Glomerular endothelial cell (primary cell): ENCODE results near the gene MAL. TPM values are rescaled to one million over a fixed set of nuclear protein-coding genes. Genes with fewer than 3 reads are reported as not detected.

Source experiments
- DNase-seq: peaks from one replicate; pipeline ENCODE4 v3.0.0-alpha.2; 2011; ENCODE audit warnings: low read depth, low spot score; ENCODE audit errors: extremely low read depth
- total RNA-seq: library from RNA; depleted of rRNA; stranded (reverse); fragments of >200 nt; gene quantifications from 2 replicates; pipeline ENCODE4 v1.2.3, GENCODE V29; 2015

Gene MAL
- total RNA-seq, 1 donor from 2014 or later = not detected

GRCh38 chr2:95047629-95048510 is 22.4 kb downstream of the MAL start:
- DNase-seq = no peak

GRCh38 chr2:95048825-95049682 is 23.5 kb downstream of the MAL start:
- DNase-seq = no peak

DNA sequence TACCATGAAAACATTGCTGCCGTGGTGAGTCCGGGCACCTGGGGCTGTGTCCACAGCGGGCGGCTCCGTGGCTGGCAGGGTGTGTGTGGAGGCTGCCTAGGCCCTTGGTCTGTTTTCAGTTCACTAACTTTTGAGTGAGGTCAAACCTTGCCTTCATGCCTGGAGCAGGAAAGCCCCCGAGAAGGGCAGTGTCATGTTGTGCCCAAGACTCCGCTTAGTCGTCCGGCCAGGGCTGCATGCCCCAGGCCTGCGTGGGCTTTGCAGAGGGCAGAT is 24.1 kb downstream of the MAL start:
- no peak for DNase-seq

DNA sequence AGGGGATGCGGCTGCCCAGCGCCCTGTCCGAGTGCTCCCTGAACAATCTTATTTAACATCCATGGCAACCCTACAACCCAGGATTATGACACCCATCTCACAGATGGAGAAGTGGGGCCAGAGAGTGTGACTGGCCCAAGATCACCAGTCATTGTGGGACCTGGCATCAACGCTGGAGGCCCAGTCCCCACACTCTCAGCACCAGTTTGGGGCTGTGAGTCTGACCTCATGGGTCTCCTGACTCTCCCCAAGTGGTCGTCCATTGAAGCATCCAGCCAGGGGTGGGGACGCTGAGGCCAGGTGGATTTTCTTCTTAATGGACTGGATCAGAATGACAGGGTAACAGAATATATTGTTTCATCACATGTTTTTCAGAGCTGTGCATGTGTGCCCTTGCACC is 24.5 kb downstream of the MAL start:
- no peak for DNase-seq

- DNase-seq = no peak
These were observed 25.1 kb downstream of the MAL start for GRCh38 chr2:95050385-95051300.

- DNase-seq = no peak
These were observed 26.1 kb downstream of the MAL start for GRCh38 chr2:95051626-95052025.

- no peak for DNase-seq
These were observed 26.8 kb downstream of the MAL start for GRCh38 chr2:95052307-95052706.

GRCh38 chr2:95052804-95053479 is 27.4 kb downstream of the MAL start:
- no peak for DNase-seq

DNA sequence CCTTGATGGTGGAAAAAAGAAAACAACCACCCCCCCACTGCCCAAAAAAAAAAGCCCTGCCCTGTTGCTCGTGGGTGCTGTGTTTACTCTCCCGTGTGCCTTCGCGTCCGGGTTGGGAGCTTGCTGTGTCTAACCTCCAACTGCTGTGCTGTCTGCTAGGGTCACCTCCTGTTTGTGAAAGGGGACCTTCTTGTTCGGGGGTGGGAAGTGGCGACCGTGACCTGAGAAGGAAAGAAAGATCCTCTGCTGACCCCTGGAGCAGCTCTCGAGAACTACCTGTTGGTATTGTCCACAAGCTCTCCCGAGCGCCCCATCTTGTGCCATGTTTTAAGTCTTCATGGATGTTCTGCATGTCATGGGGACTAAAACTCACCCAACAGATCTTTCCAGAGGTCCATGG is 28.0 kb downstream of the MAL start:
- DNase-seq = no peak

- DNase-seq = no peak
These were observed 28.5 kb downstream of the MAL start for GRCh38 chr2:95054016-95054415.

DNA sequence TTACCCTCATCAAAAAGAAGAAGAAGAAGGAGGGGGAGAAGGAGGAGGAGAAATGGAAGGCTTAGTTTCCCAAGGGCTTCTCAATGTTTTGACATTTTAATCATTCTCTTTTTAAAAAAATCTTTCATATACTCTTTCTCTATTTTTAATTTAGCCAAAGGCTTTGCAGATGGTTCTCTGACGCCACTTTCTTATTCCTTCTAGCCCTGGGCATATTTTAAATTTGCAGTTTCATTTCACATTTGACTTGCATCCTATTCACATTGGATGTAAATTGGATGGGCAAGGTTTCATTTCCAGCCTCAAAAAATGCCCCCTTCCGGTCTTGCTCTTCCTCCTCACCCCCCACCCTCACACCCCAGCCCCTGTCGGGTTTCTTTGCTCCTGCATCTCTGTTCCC is 29.8 kb downstream of the MAL start:
- DNase-seq = no peak

DNA sequence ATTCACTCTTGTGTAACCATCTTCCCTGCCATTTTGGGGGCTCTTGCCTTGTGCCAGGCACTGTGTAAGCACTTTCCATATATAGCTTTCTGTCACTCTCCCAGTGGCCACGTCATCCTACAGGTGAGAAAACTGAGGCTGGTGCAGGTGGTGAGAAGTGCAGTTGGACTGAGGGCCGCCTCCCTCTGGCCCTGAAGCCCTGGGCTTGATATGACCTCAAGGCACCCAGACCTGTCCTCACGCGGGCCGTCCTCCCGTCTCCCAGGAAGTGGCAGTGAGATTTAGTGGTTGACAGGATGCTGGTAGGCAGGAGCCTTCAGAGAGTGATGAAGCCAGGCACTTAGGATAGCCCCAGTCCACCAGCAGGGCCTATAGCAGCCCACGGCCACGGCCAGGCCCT is 30.5 kb downstream of the MAL start:
- DNase-seq = no peak

GRCh38 chr2:95056461-95057459 is 31.3 kb downstream of the MAL start:
- no peak for DNase-seq

- DNase-seq = no peak
These were observed 32.2 kb downstream of the MAL start for GRCh38 chr2:95057535-95058370.

GRCh38 chr2:95058466-95058988 is 33.0 kb downstream of the MAL start:
- DNase-seq = no peak

DNA sequence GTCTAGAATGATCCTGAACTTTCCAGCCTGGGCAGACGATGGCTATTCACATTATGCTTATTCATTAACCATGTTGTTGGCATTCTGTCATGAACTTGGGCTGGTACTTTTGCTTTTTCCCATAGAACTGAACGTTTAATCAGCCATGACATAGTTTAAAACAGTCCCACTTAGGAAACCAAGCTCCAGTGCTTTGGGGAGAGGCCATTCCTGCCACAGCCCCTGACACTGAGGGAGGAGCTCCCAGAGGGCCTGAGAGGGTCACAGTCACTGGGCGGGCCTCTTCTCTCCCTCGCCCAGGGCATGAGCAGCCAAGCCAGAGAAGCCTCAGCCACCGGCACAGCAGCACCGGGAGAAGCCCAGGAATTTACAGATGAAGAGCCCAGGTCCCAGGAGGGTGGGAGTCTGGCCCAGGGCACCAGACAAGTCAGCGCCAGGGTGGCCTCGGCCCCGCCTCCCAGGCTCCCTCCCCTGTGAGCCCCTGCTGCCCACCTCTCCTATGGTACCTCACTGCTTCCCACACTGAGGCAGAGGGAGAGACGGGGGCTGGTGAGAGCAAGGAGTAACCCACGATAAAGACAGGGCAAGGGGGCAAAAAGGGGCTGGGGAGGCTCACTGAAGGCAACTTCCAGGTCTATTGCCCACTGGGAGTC is 33.6 kb downstream of the MAL start:
- no peak for DNase-seq

DNA sequence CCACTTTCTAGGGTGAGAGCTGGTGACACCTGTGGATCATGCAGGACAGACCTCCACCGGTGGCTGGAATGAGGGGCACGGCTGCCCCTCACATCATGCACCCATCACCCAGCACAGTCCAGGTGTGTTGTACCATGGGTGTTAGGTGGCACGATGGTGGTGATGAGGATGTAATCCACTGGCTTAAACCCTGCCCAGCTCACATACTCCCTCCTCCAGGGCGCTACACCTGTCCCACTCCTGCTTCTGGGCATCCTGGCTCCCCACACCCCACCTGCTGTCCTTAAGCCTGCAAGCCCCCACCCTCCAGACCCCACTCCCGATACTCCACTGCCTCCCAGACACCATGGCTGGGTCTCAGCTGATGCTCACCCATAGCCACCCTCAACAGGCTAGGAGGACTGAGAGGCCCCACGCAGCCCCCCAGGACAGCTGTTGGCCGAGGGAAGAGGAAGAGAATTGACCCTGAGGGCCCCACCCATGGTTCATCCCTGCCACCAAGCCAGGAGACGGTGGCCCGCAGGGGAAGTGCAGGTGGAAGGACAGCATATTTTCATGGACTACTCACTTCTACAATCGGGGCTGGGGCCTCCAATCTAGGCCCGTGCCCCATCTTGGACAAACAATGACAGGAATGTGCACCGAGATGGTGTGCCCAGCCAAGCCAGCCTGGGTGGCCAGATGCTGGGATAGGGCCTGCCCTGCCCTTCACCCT is 34.3 kb downstream of the MAL start:
- no peak for DNase-seq
